Effector memory CD8-positive, alpha-beta T cell (primary cell): ENCODE results near the gene ZNF248.

Source experiments
- ATAC-seq: fragments of 150-1000 bp; cut with Tn5 transposase; replicated peaks from 2 replicates; pipeline ENCODE4 v1.10.0; 2021; ENCODE audit warnings: mild to moderate bottlenecking, moderate library complexity
- DNase-seq, 3 experiments: peaks; one replicate each; pipeline ENCODE4 v3.0.0; 2021
- H3K27ac Mint-ChIP-seq, 2 donors: one replicate each; pipeline ENCODE4 v1.8.0; 2022; ENCODE audit warnings: mild to moderate bottlenecking in 2 of 2, mixed read lengths in 2 of 2, moderate library complexity in 2 of 2
- H3K27me3 Mint-ChIP-seq, 2 donors: one replicate each; pipeline ENCODE4 v1.8.0; 2022; ENCODE audit warnings: mixed read lengths in 2 of 2
- H3K36me3 Mint-ChIP-seq: one replicate; pipeline ENCODE4 v1.8.0; 2022; ENCODE audit warnings: mild to moderate bottlenecking, moderate library complexity, mixed read lengths; ENCODE audit not compliant: insufficient read depth
- H3K4me1 Mint-ChIP-seq, 2 donors: one replicate each; pipeline ENCODE4 v1.8.0; 2022; ENCODE audit warnings: low read depth in 2 of 2, mixed read lengths in 2 of 2
- H3K4me3 Mint-ChIP-seq, 2 donors: one replicate each; pipeline ENCODE4 v1.8.0; 2022; ENCODE audit warnings: mild to moderate bottlenecking in 2 of 2, mixed read lengths in 2 of 2, moderate library complexity in 2 of 2
- H3K9me3 Mint-ChIP-seq, 2 donors: one replicate each; pipeline ENCODE4 v1.8.0; 2022; ENCODE audit warnings: mixed read lengths in 2 of 2

Gene ZNF248

DNA sequence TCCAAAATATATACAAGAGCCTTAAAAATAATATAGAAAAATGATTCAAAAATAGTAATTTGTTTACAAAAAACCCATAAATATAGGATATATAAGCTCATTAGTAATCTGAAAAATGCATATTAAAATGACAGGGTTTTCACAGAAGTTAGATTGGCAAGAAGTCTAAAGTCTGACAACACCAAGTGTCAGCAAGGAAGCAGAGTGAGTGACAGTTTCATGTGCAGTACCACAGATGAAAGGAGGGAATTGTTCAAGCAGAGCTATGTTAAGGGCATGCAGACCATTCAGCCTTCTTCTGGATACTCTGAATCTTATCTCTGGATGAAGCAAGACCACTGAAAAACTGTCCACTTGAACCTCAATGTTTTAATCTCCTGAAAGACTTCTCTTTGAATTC is 55.9 kb downstream of the ZNF248 start:
- Mint-ChIP-seq H3K9me3 (peaks cover 0 to 7% of the 10 kb centered on the region in 2 donors), H3K4me3 (no peak overlapping the region), H3K27ac (no peak overlapping the region), H3K27me3 (no peaks in the 10 kb centered on the region), H3K36me3 (no peaks in the 10 kb centered on the region), H3K4me1 (no peaks in the 10 kb centered on the region)
- ATAC-seq (no peak), DNase-seq (no peak)

GRCh38 chr10:37794305-37794976 is 63.0 kb downstream of the ZNF248 start:
- H3K36me3 Mint-ChIP-seq: no peaks in the 10 kb centered on the region
- H3K9me3 Mint-ChIP-seq: peaks cover 14 to 24% of the 10 kb centered on the region in 2 donors
- ATAC-seq: no peak
- DNase-seq: no peak
- H3K4me3 Mint-ChIP-seq: no peak overlapping the region
- no peak overlapping the region for H3K27ac Mint-ChIP-seq
- no peaks in the 10 kb centered on the region for H3K4me1 Mint-ChIP-seq
- H3K27me3 Mint-ChIP-seq: no peaks in the 10 kb centered on the region

- Mint-ChIP-seq H3K36me3 (no peaks in the 10 kb centered on the region), H3K4me3 (no peak overlapping the region), H3K27ac (no peak overlapping the region), H3K4me1 (no peaks in the 10 kb centered on the region), H3K9me3 (peaks cover 6 to 13% of the 10 kb centered on the region in 2 donors), H3K27me3 (no peaks in the 10 kb centered on the region)
- DNase-seq (no peak), ATAC-seq (no peak)
These were observed 67.8 kb downstream of the ZNF248 start for GRCh38 chr10:37789590-37789989.

DNA sequence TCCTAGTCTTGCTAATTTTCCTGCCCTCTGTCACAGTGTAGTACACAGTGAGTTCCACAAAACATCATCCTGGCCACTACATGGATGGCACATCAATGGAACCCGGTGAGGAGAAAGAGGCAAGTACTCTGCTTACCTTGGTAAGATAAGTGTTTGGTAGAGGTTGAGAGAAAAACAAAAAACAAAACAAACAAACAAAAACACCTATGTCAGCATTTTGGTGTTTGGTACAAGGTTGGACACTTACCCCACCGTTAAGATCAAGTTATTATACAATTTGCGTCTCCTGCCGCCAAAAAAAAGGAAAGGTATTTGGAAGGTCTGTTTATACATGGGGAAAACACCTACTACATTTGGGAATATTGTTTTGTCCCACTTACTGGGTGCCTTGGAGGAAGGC is 72.7 kb downstream of the ZNF248 start:
- peaks cover 4 to 9% of the 10 kb centered on the region in 2 donors for H3K9me3 Mint-ChIP-seq
- DNase-seq (no peak), ATAC-seq (no peak)
- H3K27ac Mint-ChIP-seq: no peak overlapping the region
- no peaks in the 10 kb centered on the region for H3K27me3 Mint-ChIP-seq
- H3K4me1 Mint-ChIP-seq: no peaks in the 10 kb centered on the region
- H3K36me3 Mint-ChIP-seq: no peaks in the 10 kb centered on the region
- H3K4me3 Mint-ChIP-seq: no peak overlapping the region

- no peak overlapping the region for H3K27ac Mint-ChIP-seq
- no peak overlapping the region for H3K4me3 Mint-ChIP-seq
These were observed 76.9 kb downstream of the ZNF248 start for GRCh38 chr10:37780536-37780935.

DNA sequence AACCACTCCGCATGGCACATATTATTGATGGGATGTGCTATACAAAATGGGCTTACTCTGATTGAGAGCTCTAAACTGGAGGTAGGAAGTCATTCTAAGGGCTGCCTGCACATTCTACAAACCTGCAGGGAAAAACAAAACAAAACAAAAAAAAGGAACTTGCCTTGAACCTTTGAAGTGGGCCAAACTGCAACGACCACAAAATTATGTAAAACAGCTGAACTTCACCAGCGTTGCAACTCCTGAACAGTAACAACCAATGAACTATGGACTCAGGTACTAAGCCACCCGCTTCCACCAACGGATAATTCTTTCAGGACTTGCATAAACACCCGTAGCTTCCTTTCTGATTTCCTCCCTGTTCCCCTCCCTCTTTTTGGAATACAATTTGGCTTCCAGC is 80.4 kb downstream of the ZNF248 start:
- Mint-ChIP-seq H3K27ac (no peak overlapping the region), H3K27me3 (no peaks in the 10 kb centered on the region), H3K9me3 (peaks cover 0 to 22% of the 10 kb centered on the region in 2 donors), H3K36me3 (no peaks in the 10 kb centered on the region), H3K4me3 (no peak overlapping the region), H3K4me1 (no peaks in the 10 kb centered on the region)
- ATAC-seq: no peak
- no peak for DNase-seq

More at GRCh38 chr10:37780536-37780935, 76.9 kb downstream of the ZNF248 start:
- Mint-ChIP-seq H3K27me3 (no peaks in the 10 kb centered on the region), H3K4me1 (no peaks in the 10 kb centered on the region), H3K9me3 (peaks cover 4 to 17% of the 10 kb centered on the region in 2 donors), H3K36me3 (no peaks in the 10 kb centered on the region)
- ATAC-seq (no peak), DNase-seq (no peak)

DNA sequence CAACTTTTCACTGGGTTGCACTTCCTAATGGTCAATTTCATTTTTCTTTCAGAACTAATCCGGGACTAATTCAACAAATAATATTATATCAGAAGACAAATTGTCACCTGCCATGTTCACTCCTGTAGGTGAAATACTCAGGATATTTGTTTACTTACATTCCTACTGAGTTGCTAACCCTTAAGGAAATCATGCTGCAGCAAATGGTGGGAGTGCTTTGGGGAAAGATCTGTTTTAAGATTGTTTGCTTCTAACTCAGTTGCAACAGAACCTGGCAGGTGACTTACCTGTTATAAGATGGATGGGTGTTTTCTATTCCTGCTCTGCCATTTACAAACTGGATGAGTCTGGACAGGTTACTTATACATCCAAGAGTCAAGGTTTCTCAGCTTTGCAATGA is 81.8 kb downstream of the ZNF248 start:
- Mint-ChIP-seq H3K4me3 (no peak overlapping the region), H3K9me3 (peaks cover 0 to 18% of the 10 kb centered on the region in 2 donors), H3K27me3 (no peaks in the 10 kb centered on the region), H3K4me1 (no peaks in the 10 kb centered on the region), H3K36me3 (no peaks in the 10 kb centered on the region), H3K27ac (no peak overlapping the region)
- DNase-seq (no peak), ATAC-seq (no peak)

GRCh38 chr10:37774351-37774750 is 83.1 kb downstream of the ZNF248 start:
- Mint-ChIP-seq H3K9me3 (peaks cover 0 to 18% of the 10 kb centered on the region in 2 donors), H3K27ac (no peak overlapping the region)

GRCh38 chr10:37765216-37765615 is 92.2 kb downstream of the ZNF248 start:
- DNase-seq: no peak
- peaks cover 22 to 24% of the 10 kb centered on the region in 2 donors for H3K9me3 Mint-ChIP-seq
- no peak for ATAC-seq
- no peaks in the 10 kb centered on the region for H3K4me1 Mint-ChIP-seq
- H3K27ac Mint-ChIP-seq: no peak overlapping the region
- H3K27me3 Mint-ChIP-seq: no peaks in the 10 kb centered on the region
- H3K4me3 Mint-ChIP-seq: no peak overlapping the region
- no peaks in the 10 kb centered on the region for H3K36me3 Mint-ChIP-seq

More at GRCh38 chr10:37774351-37774750, 83.1 kb downstream of the ZNF248 start:
- H3K4me3 Mint-ChIP-seq: no peak overlapping the region
- H3K4me1 Mint-ChIP-seq: no peaks in the 10 kb centered on the region
- H3K27me3 Mint-ChIP-seq: no peaks in the 10 kb centered on the region
- DNase-seq (no peak), ATAC-seq (no peak)
- no peaks in the 10 kb centered on the region for H3K36me3 Mint-ChIP-seq

DNA sequence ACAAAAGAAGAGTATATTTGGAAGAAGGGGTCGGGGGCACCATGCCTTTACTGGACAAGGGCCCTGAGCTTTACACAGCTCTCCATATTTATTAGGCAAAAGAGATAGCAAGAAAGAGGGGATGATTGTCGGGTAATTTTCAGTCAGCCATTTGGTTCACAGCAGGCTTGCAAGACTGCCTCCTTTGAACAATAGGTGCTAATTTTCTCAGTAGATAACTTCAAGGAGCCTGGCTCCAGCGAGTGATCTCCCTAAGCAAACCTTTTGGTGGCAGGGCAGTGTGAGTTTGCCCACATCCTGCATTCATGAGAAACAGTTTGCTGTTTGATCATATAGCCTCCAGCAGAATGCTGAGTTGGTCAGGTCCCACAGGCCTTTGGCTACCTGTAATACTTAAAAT is 94.3 kb downstream of the ZNF248 start:
- no peak overlapping the region for H3K27ac Mint-ChIP-seq
- no peaks in the 10 kb centered on the region for H3K4me1 Mint-ChIP-seq
- no peaks in the 10 kb centered on the region for H3K27me3 Mint-ChIP-seq
- no peaks in the 10 kb centered on the region for H3K36me3 Mint-ChIP-seq
- DNase-seq: no peak
- H3K4me3 Mint-ChIP-seq: no peak overlapping the region
- peaks cover 19 to 32% of the 10 kb centered on the region in 2 donors for H3K9me3 Mint-ChIP-seq
- no peak for ATAC-seq

DNA sequence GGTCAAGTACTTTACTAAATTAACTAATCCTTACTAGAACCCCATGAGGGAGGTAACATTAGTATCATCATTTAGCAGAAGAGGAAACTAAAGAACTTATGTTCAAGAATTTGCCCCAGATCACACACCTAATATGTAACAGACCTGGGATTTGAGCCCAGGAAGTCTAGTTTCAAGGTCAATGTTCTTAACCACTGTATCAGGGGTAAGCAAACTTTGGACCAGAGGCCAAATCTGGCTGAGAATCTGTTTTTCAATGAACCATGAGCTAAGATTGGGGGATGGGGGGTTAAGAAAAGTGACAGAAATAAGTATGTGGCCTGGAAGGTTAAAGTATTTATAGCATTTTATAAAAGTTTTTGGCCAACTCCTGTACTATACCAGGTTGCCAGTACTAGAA is 95.1 kb downstream of the ZNF248 start:
- H3K4me1 Mint-ChIP-seq: no peaks in the 10 kb centered on the region
- DNase-seq (no peak), ATAC-seq (no peak)
- no peaks in the 10 kb centered on the region for H3K27me3 Mint-ChIP-seq
- no peak overlapping the region for H3K4me3 Mint-ChIP-seq
- H3K9me3 Mint-ChIP-seq: peaks cover 17 to 29% of the 10 kb centered on the region in 2 donors
- H3K27ac Mint-ChIP-seq: no peak overlapping the region
- no peaks in the 10 kb centered on the region for H3K36me3 Mint-ChIP-seq

- no peak overlapping the region for H3K4me3 Mint-ChIP-seq
- H3K36me3 Mint-ChIP-seq: no peaks in the 10 kb centered on the region
- DNase-seq: no peak
These were observed 96.6 kb downstream of the ZNF248 start for GRCh38 chr10:37760817-37761216.

DNA sequence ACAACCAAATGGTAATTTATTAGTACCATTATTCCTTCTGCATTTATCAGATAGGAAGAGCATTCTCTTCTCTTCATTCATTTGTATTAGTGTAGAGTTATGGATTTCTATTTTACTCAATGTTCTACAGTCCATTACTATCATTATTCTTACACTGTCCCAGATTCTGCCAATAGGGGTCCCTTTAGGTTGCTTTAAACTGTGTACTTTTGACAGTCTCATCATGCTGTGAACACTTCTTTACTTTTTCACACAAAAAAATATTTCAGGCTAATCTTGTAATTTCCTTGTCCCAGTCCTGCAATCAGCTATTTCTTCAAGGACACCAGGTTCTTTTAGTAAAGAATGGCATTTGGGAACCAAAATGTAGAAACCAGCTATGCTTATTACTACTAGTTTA is 99.3 kb downstream of the ZNF248 start:
- DNase-seq: no peak
- no peak for ATAC-seq
- peaks cover 13 to 27% of the 10 kb centered on the region in 2 donors for H3K9me3 Mint-ChIP-seq
- H3K4me3 Mint-ChIP-seq: no peak overlapping the region
- H3K27ac Mint-ChIP-seq: no peak overlapping the region
- no peaks in the 10 kb centered on the region for H3K27me3 Mint-ChIP-seq
- H3K36me3 Mint-ChIP-seq: no peaks in the 10 kb centered on the region
- H3K4me1 Mint-ChIP-seq: no peaks in the 10 kb centered on the region

More at GRCh38 chr10:37760817-37761216, 96.6 kb downstream of the ZNF248 start:
- ATAC-seq: no peak
- Mint-ChIP-seq H3K27ac (no peak overlapping the region), H3K4me1 (no peaks in the 10 kb centered on the region), H3K27me3 (no peaks in the 10 kb centered on the region), H3K9me3 (peaks cover 15 to 29% of the 10 kb centered on the region in 2 donors)

GRCh38 chr10:37754538-37755323 is 102.7 kb downstream of the ZNF248 start:
- Mint-ChIP-seq H3K27me3 (no peaks in the 10 kb centered on the region), H3K27ac (no peak overlapping the region), H3K9me3 (peaks cover 9 to 21% of the 10 kb centered on the region in 2 donors), H3K4me3 (no peak overlapping the region), H3K4me1 (no peaks in the 10 kb centered on the region), H3K36me3 (no peaks in the 10 kb centered on the region)
- ATAC-seq: no peak
- DNase-seq: no peak
